Esophagus muscularis mucosa (tissue), 4 donors: Measurements from ENCODE around the gene MYL11. TPM values are rescaled to one million over a fixed set of nuclear protein-coding genes. Genes with fewer than 3 reads are reported as not detected.

Experiments used
- DNase-seq: peaks from one replicate; pipeline ENCODE4 v3.0.0-alpha.2; 2017; ENCODE audit errors: extremely low spot score
- H3K27ac ChIP-seq, 4 donors: fragments of 200-600 bp; sonication (generic); replicated peaks in 1 of 4; 1 replicate in 3 of 4; 2 replicates in 1 of 4; pipeline ENCODE4 v1.5.1; 2016 to 2019; ENCODE audit warnings: mild to moderate bottlenecking in 1 of 4
- H3K27me3 ChIP-seq, 4 donors: fragments of 200-600 bp; sonication (generic); one replicate each; pipeline versions ENCODE4 v1.5.1 to v1.6.0; 2016 to 2019
- H3K36me3 ChIP-seq, 4 donors: fragments of 200-600 bp; sonication (generic); one replicate each; pipeline ENCODE4 v1.5.1; 2016 to 2019
- H3K4me1 ChIP-seq, 4 donors: fragments of 200-600 bp; sonication (generic); one replicate each; pipeline ENCODE4 v1.5.1; 2016 to 2019
- H3K4me3 ChIP-seq, 4 donors: fragments of 200-600 bp; sonication (generic); 1 replicate in 2 of 4; 2 replicates in 2 of 4; pipeline ENCODE4 v1.5.1; 2016 to 2019; ENCODE audit warnings: mild to moderate bottlenecking in 4 of 4, moderate library complexity in 1 of 4
- H3K9me3 ChIP-seq, 4 donors: fragments of 200-600 bp; sonication (generic); 1 replicate in 3 of 4; 2 replicates in 1 of 4; pipeline ENCODE4 v1.5.1; 2016 to 2019
- EP300 ChIP-seq: sonication (generic); formaldehyde crosslinking; IDR thresholded peaks from one replicate; pipeline ENCODE4 v1.6.1; 2017; ENCODE audit warnings: antibody characterized with exemption
- POLR2A ChIP-seq: fragments of 450-650 bp; IDR thresholded peaks from one replicate; pipeline ENCODE4 v1.6.1; 2017; ENCODE audit warnings: antibody characterized with exemption, moderate library complexity, mild to moderate bottlenecking, low read depth
- POLR2AphosphoS5 ChIP-seq, 2 donors: sonication (generic); formaldehyde crosslinking; IDR thresholded peaks; one replicate each; pipeline ENCODE4 v1.6.1; 2017; ENCODE audit warnings: antibody characterized with exemption in 2 of 2
- WGBS: methylation state at CpG from one replicate; pipeline ENCODE4 v1.1.5; 2018; 5-methylcytosine and 5-hydroxymethylcytosine counted together
- intact Hi-C: fragments of 100-400 bp; cut with DNase I; formaldehyde crosslinking; loops from one replicate; pipeline ENCODE4 v1.15.1; 2023
- total RNA-seq, 4 donors: library from RNA; depleted of rRNA; stranded (reverse); fragments of >200 nt; gene quantifications; one replicate each; pipeline versions ENCODE4 v1.1.0 to v1.2.1, GENCODE V29; 2016
- TF ChIP-seq, protein P1 (sequence below), 3 experiments: fragments of 200-600 bp in 2 of 3; fragments of 450-650 bp in 1 of 3; sonication (generic) in 2 of 3; IDR thresholded peaks; one replicate each; pipeline ENCODE4 v1.5.1; 2017 to 2019; ENCODE audit warnings: antibody characterized with exemption in 3 of 3, mild to moderate bottlenecking in 2 of 3, moderate library complexity in 1 of 3

MYL11 gene
- total RNA-seq, 4 donors from 2014 or later: not detected

DNA sequence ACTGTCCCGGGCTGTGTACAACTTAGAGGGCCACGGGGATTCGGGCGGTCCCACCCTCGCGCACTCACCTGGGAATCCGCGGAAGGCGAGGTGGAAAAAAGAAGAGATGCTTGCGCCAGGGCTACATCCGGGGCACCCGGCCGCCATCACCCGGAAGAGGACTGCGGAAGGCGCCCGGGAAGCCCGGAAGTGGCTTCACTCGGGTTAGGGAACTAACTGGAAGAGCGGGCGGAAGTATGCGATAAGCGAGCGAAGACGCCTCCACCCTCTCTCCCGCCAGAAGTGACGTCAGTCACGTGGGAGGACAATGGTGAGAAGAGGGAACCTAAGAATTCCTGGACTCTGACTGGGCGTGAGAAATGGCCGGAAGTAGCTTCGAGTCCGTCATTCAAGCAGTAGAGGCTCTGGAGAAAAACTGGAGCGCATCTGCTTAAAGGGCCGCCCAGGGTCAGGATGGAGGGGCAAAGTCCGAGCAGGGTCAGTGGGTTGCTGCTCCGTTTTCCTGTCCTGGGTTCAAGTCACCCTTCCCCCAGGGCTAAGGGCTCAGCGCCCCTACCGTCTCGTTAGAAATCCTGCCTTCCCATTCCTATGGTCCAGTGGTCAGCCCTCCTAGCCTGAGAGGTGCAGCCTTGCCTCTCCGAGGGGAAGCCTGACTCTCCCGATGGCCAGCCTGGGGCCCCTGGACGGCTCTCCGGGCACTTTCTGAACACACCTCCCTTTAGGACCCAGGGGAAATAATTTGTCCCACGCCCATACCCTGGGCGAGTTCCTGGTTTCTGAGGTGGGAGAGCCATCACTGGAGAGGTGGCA lies 19.3 kb upstream of the MYL11 start, which contains the start of gene CD2BP2:
Gene CD2BP2 (minus strand): TSS at position 165 of the 810 bp plus-strand sequence. CDS start 627 bp downstream, outside the sequence.
- 2% methylated on average over 35 of the region's 45 CpGs for WGBS
- peaks cover 22 to 75% (median 66%) of the 10 kb centered on the region in 4 donors for H3K36me3 ChIP-seq

DNA sequence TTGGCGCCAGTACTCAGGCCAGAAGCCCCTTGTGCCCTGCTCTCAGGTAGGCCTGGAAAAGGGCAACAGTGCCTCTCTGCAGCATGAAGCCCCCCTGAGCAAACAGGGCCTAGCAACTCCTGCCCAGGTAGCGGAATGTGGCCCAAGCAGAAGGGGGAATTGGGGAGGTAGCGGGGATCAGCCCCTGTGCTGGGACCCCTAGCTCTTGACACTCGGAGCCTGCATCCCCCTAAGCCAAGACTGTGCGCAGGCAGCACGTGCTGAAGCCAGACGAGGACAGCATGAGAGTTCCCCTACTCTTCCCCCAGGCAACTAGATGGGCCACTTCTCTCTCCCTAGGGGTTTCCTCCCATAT lies 18.7 kb upstream of the MYL11 start:
- Histone ChIP-seq H3K36me3 (peaks cover 16 to 75% (median 66%) of the 10 kb centered on the region in 4 donors), H3K4me1 (peaks cover 39 to 58% (median 52%) of the 10 kb centered on the region in 4 donors), H3K4me3 (peak overlapping the region; percentile 72 to 98 (median 80)), H3K9me3 (no peaks in the 10 kb centered on the region), H3K27ac (peak overlapping the region; percentile 90 to 99 (median 92)), H3K27me3 (no peaks in the 10 kb centered on the region)
- intact Hi-C loops: loop anchor here (10.0 kb wide), 1 partner anchor 49 kb away; the partner anchor contains the start of gene ZNF771
- no peak for TF ChIP-seq POLR2A
- TF ChIP-seq POLR2AphosphoS5 (IDR thresholded peaks at IDR 0.05): no peak
- no peak for TF ChIP-seq EP300
- TF ChIP-seq, protein P1, sequence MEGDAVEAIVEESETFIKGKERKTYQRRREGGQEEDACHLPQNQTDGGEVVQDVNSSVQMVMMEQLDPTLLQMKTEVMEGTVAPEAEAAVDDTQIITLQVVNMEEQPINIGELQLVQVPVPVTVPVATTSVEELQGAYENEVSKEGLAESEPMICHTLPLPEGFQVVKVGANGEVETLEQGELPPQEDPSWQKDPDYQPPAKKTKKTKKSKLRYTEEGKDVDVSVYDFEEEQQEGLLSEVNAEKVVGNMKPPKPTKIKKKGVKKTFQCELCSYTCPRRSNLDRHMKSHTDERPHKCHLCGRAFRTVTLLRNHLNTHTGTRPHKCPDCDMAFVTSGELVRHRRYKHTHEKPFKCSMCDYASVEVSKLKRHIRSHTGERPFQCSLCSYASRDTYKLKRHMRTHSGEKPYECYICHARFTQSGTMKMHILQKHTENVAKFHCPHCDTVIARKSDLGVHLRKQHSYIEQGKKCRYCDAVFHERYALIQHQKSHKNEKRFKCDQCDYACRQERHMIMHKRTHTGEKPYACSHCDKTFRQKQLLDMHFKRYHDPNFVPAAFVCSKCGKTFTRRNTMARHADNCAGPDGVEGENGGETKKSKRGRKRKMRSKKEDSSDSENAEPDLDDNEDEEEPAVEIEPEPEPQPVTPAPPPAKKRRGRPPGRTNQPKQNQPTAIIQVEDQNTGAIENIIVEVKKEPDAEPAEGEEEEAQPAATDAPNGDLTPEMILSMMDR (IDR thresholded peaks at IDR 0.05): no peak
- DNase-seq: no peak
- 57% methylated on average over 6 of the region's 7 CpGs for WGBS

More for the DNA sequence above, 19.3 kb upstream of the MYL11 start, which contains the start of gene CD2BP2:
- H3K9me3 ChIP-seq: no peaks in the 10 kb centered on the region
- intact Hi-C loops: loop anchor here (10.0 kb wide), 1 partner anchor 49 kb away; the partner anchor contains the start of gene ZNF771
- peaks cover 39 to 58% (median 52%) of the 10 kb centered on the region in 4 donors for H3K4me1 ChIP-seq
- H3K4me3 ChIP-seq: peak within 1 kb of the TSS; percentile 72 to 98 (median 80)
- H3K27me3 ChIP-seq: no peaks in the 10 kb centered on the region
- DNase-seq: peak; percentile 99
- TF ChIP-seq EP300: no peak
- peak; percentile 2 for TF ChIP-seq POLR2A
- TF ChIP-seq, protein P1 (IDR thresholded peaks at IDR 0.05): peak in 1 of 3 experiments; percentile 10
- TF ChIP-seq POLR2AphosphoS5 (IDR thresholded peaks at IDR 0.05): peak; percentile 91 to 92
- peak within 1 kb of the TSS; percentile 90 to 99 (median 92) for H3K27ac ChIP-seq

DNA sequence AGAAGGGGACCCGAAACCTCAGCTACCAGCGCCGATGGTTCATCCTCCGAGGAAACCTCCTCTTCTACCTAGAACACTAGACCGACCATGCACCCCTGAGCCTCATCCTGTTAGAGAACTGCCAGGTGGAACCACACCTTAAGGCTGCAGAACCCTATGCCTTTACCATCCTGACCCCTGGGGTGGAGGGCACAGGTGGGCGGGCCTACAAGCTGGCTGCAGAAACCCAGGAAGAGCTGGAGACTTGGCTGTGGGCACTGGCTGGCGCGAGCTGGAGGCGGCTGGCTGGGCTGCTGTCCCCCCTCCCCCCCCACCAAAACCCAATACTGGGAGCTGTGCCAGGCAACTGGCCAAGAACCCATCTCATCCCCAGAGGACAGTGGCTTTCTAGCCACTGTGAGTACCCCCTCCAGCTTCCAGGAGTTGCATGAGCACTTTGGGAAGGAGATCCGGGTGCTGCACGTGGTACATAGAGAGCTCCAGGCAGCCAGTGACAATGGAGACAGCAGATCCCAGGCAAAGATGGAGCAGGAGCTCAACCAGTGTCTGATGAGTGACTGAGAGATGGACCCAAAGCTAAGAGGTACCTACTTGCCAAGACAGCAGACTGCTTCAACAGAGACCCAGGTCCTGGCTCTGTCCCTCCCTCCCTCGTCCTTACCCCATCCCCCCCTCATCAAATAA lies 18.1 kb upstream of the MYL11 start:
- no peaks in the 10 kb centered on the region for H3K9me3 ChIP-seq
- H3K36me3 ChIP-seq: peaks cover 14 to 74% (median 67%) of the 10 kb centered on the region in 4 donors
- H3K27ac ChIP-seq: peak overlapping the region; percentile 90 to 99 (median 92)
- H3K4me1 ChIP-seq: peaks cover 35 to 52% (median 47%) of the 10 kb centered on the region in 4 donors
- intact Hi-C loops: loop anchor here (10.0 kb wide), 1 partner anchor 48 kb away; the partner anchor contains the start of gene ZNF771
- peak overlapping the region; percentile 72 to 98 (median 80) for H3K4me3 ChIP-seq
- H3K27me3 ChIP-seq: no peaks in the 10 kb centered on the region
- no peak for DNase-seq
- no peak for TF ChIP-seq POLR2A
- TF ChIP-seq POLR2AphosphoS5 (IDR thresholded peaks at IDR 0.05): no peak
- TF ChIP-seq EP300: no peak
- TF ChIP-seq, protein P1 (IDR thresholded peaks at IDR 0.05): no peak
- WGBS: 64% methylated on average over 10 of the region's 12 CpGs

DNA sequence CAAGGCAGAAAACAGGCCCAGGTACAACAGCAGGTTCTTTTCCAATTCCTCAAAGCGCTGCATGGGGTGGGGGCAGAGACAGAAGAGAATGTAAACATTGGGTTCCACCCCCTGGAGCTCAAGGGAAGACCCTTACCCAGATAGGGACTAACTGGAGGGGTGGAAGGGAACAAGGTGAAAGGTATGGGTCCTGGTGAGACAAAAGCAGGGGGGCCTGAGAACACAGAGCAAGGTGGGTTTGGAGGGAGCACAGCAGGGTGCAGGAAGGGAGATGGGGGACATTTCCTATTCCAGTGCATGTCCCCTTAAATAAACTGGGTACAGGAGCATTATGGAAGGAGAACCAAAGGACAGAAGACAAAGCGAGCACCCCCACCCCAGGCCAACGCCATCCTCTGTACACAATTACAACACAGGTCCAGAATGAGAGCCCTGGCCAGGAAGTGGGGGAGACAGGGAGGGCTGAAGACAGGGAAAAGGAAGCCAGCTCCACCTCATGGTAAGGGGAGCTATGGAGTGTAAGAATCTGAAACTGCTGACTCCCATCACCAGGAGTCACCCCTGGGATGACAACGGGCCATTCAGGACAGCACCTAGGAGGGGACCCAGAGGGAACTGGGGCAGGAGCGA lies 17.4 kb upstream of the MYL11 start:
- peak overlapping the region; percentile 34 to 99 (median 92) for H3K27ac ChIP-seq
- no peaks in the 10 kb centered on the region for H3K27me3 ChIP-seq
- DNase-seq: no peak
- H3K9me3 ChIP-seq: no peaks in the 10 kb centered on the region
- intact Hi-C loops: loop anchor here (10.0 kb wide), 1 partner anchor 48 kb away; the partner anchor contains the start of gene ZNF771
- peaks cover 29 to 46% (median 41%) of the 10 kb centered on the region in 4 donors for H3K4me1 ChIP-seq
- H3K36me3 ChIP-seq: peaks cover 14 to 73% (median 67%) of the 10 kb centered on the region in 4 donors
- WGBS: 69% methylated on average over 5 of the region's 5 CpGs
- TF ChIP-seq EP300 (no peak), POLR2A (no peak), POLR2AphosphoS5 (IDR thresholded peaks at IDR 0.05) (no peak)
- TF ChIP-seq, protein P1 (IDR thresholded peaks at IDR 0.05): no peak
- no peak overlapping the region for H3K4me3 ChIP-seq
